Measurements from ENCODE around the gene UCN2. TPM values are rescaled to one million over a fixed set of nuclear protein-coding genes. Genes with fewer than 3 reads are reported as not detected.

The UCN2 gene
- total and polyA plus RNA-seq, 9 of the 15 experiments (the other 6 are each of a cell fraction or from before 2014, with no cell fraction given): 0.08 to 0.11 TPM; not detected in 7

GRCh38 chr3:48556796-48557626, 6.6 kb downstream of the UCN2 start, which contains the start of gene PFKFB4 (continued):
- TF ChIP-seq RBM14 (IDR thresholded peaks at IDR 0.05; ENCODE audit: borderline replicate concordance, insufficient read depth, low read depth, low read length): no peak
- TF ChIP-seq ZNF449 (CRISPR knock-in tag; IDR thresholded peaks at IDR 0.05): no peak
- peak; percentile 63; the same call in 1 of the 2 replicates for TF ChIP-seq SP1 (CRISPR knock-in tag; IDR thresholded peaks at IDR 0.05)
- no peak for TF ChIP-seq NFRKB (IDR thresholded peaks at IDR 0.05; ENCODE audit: low read depth)
- TF ChIP-seq HMG20B (CRISPR knock-in tag; IDR thresholded peaks at IDR 0.05): no peak
- no peak for TF ChIP-seq ZNF143 (CRISPR knock-in tag; IDR thresholded peaks at IDR 0.05)
- TF ChIP-seq BRD9 (IDR thresholded peaks at IDR 0.05; ENCODE audit: low read depth, partially characterized antibody): no peak
- TF ChIP-seq CTBP1 (IDR thresholded peaks at IDR 0.05; ENCODE audit: borderline replicate concordance): peak; percentile 60; the same call in 1 of the 2 replicates
- no peak for TF ChIP-seq CBFA2T3 (IDR thresholded peaks at IDR 0.05)
- no peak for TF ChIP-seq SMAD4 (CRISPR knock-in tag; conservative IDR thresholded peaks at IDR 0.05)
- no peak for TF ChIP-seq POLR2AphosphoS2 (IDR thresholded peaks at IDR 0.05; ENCODE audit: low read length)
- no peak for TF ChIP-seq ZBTB26 (CRISPR knock-in tag; IDR thresholded peaks at IDR 0.05)
- TF ChIP-seq ZBTB2 (IDR thresholded peaks at IDR 0.05): peak; percentile 97
- TF ChIP-seq POLR2AphosphoS5 (IDR thresholded peaks at IDR 0.05; ENCODE audit: control insufficient read depth, insufficient read depth, low read depth, low read length): no peak
- TF ChIP-seq RBBP5 (IDR thresholded peaks at IDR 0.05; ENCODE audit: borderline replicate concordance, insufficient read depth, low read length, poor library complexity, severe bottlenecking): peak; percentile 26
- TF ChIP-seq ELF2 (CRISPR knock-in tag; IDR thresholded peaks at IDR 0.05): no peak
- no peak for TF ChIP-seq ZNF561 (CRISPR knock-in tag; conservative IDR thresholded peaks at IDR 0.05)
- TF ChIP-seq RFX5 (IDR thresholded peaks at IDR 0.05; ENCODE audit: low read depth, low read length): no peak
- TF ChIP-seq, protein P1, sequence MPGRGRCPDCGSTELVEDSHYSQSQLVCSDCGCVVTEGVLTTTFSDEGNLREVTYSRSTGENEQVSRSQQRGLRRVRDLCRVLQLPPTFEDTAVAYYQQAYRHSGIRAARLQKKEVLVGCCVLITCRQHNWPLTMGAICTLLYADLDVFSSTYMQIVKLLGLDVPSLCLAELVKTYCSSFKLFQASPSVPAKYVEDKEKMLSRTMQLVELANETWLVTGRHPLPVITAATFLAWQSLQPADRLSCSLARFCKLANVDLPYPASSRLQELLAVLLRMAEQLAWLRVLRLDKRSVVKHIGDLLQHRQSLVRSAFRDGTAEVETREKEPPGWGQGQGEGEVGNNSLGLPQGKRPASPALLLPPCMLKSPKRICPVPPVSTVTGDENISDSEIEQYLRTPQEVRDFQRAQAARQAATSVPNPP (IDR thresholded peaks at IDR 0.05; ENCODE audit: borderline replicate concordance, insufficient read depth, insufficient read length): no peak
- TF ChIP-seq FOXA1 (IDR thresholded peaks at IDR 0.05; ENCODE audit: borderline replicate concordance): no peak
- no peak for TF ChIP-seq ATF1 (CRISPR knock-in tag; IDR thresholded peaks at IDR 0.05)
- TF ChIP-seq ATF1 (tag; IDR thresholded peaks at IDR 0.05): peak; percentile 70
- TF ChIP-seq ZNF584 (CRISPR knock-in tag; IDR thresholded peaks at IDR 0.05; ENCODE audit: low read depth): no peak
- peak in 1 of 2 experiments; percentile 62; a peak in 2 of 4 replicates for TF ChIP-seq SRF (CRISPR knock-in tag; IDR thresholded peaks at IDR 0.05)

Data from K562 (cell line).